ENCODE measurements around the gene ENC1.

The ENC1 gene

DNA sequence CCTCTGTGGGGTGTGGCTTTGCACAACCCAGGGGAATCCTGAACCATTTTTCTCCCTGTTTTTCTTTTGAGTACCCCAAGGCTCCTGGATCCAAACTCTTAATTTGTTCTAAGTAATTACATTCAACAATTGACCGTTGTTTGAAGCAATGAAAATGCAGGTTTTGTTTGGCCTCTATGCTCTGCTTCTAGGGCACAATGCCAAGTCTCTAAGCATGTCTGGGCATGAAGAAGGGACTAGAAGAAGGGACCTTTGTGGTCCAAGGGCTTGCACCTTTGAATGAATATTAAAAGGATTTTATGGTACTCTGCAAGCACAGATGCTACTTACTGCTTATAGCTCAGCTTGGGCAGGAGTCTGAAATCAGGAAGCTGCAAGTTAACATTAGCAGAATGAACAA, 6.6 kb upstream of the ENC1 start:
- no peak for TF ChIP-seq POLR2A (IDR thresholded peaks at IDR 0.05; ENCODE audit: low read depth, low read length)
- DNase-seq (ENCODE audit: insufficient read length, low spot score) = no peak
- no peak for FAIRE-seq

DNA sequence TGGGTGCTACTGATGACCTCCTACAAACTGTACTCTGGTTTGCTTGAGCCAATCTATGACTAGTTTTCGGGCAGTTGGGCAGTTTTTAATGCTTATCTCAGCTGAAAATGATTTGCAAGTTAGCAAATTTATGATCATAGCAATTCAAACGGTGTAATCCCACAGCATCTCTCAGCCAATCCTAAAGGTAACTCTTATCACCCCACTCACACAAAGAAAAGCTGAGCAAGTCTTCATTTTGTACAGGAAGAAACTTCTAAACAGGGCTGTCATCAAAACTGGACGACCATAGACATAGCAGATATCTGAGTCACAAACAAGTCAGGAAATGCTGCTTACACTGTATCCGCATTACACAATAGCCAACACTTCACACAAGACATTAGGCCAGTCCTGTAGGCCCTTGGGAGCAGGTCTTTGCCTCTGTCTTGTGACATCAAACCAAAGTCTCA, 2.6 kb upstream of the ENC1 start:
- peak; percentile 50 for DNase-seq (ENCODE audit: insufficient read length, low spot score)
- FAIRE-seq = peak; percentile 84
- no peak for TF ChIP-seq POLR2A (IDR thresholded peaks at IDR 0.05; ENCODE audit: low read depth, low read length)

DNA sequence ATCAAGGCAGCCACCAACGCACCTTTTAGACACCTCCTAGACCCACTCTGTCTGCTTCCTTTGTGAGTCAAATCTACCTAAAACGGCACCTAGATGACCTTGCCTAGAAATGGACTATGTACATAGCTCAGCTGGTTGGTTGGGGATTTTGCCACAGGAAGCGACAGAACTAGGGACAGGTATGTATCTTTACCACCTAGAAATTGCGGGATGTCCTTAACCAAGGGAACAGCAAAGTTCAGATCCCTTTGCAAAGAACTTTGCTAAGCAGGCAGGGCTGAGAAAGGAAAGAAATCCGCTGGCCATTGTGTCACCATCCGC, 2.0 kb upstream of the ENC1 start:
- DNase-seq (ENCODE audit: insufficient read length, low spot score) (no peak), FAIRE-seq (no peak)
- TF ChIP-seq POLR2A (IDR thresholded peaks at IDR 0.05; ENCODE audit: low read depth, low read length) = no peak

DNA sequence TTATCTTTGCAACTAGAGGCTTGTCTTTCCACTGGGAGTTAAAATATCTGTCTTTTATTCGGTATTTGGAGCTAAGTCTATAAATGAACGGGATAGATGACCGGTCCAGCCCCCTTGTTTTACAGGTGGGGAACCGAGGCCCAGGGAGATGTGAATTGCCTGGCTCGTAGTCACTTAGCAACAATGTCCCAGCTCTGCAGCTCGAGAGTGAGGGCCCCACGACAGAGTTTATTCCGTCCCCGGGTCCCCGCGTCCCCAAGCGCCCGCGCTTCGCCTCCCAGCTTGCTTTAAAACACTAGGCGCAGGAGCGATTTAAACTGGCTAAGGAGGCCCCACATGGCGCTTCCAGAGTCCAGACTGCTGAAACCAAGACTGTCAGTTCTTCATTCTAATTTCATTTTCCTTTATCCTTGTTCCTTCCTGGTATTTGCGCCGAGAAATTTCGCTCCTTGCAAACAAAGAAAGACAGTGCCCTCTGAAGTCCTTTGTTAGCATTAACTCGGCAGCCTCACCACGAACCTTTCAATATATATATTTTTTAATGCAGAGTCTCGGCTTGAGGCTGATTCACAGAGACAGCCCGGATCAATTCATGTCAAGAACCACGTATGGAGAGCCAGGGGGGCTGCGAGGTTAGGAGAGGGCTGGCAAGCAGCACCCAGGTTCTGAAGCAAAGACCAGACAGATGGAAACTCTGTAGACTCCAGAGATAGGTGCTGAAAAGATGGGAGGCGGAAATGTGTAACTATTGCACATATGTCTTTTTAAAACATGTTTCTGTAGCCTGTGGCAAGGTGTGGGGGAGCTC, 1.4 kb upstream of the ENC1 start:
- no peak for DNase-seq (ENCODE audit: insufficient read length, low spot score)
- TF ChIP-seq POLR2A (IDR thresholded peaks at IDR 0.05; ENCODE audit: low read depth, low read length) = no peak
- FAIRE-seq = no peak

DNA sequence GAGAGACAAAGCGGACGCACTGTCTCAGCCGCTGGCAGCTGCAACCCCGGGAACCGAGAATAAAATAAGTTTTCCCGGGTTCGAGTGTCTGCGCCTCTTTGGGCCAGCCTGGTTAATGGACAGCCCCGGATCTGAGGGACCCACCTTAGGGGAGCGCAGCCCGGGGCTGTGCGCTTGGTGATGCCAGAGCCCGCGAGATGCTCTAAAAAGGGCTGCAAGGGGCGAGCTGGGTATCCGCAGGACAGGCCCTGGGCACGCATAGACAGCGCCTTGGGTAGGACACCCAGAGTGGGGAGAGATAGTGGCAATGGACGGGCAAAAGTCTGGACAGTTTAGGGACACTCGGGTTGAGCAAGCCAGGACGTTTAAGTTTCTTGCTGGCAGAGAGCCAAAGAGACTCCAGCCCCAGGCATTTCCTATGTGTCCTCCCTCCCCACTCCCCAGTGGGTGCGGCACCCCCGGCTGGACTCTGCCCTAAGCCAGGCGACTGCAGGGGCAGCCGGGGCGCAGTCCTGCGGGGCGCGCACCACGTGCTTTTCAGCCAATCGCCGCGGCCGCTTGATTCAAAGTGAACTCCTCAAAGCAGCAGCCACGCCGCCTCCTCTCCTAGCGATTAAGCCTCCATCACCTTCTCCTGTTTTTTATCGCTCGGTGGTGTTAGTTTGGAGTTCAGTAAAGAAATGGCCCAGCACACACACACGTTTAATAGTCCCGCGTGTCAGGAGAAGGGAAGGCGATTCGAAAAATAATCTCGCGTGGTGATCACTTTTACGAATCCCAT, 616 bp upstream of the ENC1 start:
- peak; percentile 38; the same call in 1 of the 2 replicates for TF ChIP-seq POLR2A (IDR thresholded peaks at IDR 0.05; ENCODE audit: low read depth, low read length)
- peak; percentile 61 for DNase-seq (ENCODE audit: insufficient read length, low spot score)
- FAIRE-seq = no peak

DNA sequence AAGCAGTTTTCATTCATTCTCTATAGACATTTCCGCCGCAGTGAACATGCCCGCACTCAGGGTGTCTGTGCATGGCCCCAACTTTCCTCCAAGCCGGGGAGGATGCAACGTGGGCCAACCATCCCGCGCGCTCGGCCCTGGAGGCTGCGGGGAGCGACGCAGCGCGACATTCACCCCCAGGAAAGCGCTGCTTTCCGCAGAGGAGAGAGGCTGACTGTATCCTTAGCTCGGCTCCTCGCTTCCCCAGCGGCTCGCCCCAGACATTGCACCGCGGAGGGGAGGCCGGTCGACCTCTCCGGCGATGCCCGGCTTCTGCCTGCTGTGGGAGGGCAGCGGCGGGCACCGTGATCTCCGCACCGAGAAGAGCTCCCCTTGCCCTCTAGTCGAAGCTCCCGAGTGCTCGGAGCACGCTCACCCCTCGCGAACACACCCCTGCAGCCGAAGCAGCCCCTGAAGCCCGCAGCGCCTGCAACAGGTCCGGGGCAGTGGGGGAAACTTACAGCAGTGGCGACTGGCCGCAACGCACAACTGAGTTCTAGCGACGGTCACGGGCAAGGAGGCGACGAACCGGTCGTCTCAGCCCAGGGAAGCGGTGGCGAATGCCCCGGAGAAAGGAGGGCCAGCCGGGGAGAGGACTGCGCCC, 600 bp downstream of the ENC1 start:
- TF ChIP-seq POLR2A (IDR thresholded peaks at IDR 0.05; ENCODE audit: low read depth, low read length) = no peak
- DNase-seq (ENCODE audit: insufficient read length, low spot score) (no peak), FAIRE-seq (no peak)

DNA sequence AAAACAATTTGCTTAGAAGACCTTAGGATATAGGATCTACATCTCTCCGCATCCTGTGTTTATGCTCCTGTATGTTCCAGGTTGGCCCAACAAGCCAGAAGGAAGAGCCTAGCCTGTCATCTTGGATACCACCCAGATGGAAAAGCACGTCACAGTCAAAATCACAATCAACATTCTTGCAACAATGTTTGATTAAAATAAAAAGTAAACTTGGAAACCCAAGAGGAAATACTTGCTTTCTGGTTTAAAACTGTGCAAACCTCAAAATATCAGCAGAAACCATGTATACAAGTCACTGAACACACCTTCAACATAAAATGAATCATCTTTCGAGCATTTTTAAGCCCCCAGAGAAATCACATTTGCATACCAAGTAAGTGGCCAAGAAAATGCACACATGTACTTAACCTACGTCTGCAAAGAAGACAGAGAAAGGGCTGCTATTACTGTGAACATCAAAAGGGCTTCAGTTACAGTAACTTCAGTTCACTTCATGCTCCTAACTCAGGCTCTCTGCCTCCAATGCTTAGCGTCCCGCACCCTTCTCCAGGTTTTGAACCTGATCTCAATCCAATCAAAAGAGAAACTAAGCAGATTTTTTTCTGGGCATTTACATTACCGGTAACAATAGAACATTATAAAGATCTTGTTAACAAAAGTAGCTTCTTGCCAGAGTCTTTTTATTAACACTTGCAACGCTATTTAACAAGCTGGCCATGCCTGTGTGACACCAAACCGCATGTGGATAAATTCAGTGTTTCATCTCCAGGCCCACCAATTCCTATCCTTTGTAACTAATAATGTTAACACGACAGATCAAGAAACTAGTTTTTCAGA, 1.3 kb downstream of the ENC1 start:
- DNase-seq (ENCODE audit: insufficient read length, low spot score) (no peak), FAIRE-seq (no peak)
- no peak for TF ChIP-seq POLR2A (IDR thresholded peaks at IDR 0.05; ENCODE audit: low read depth, low read length)

DNA sequence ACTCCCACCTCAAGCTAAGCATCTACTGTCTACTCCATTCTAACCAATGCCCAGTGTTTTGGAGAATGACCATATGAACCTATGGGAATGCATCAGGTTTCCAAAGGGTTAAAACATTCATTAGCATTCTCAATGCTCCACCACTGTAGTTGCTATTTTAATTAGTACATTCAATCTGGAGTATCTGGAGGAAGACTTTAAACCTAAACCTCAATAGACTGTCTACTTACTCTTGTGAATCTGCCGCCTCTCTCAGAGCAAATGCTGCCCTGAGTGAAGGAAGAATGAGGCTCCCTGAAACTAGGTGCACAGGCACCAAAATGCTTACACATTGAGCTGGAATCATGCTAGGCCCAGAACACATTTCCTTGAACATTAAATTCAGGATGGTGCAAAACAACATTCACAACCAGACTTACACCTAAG, 2.0 kb downstream of the ENC1 start:
- DNase-seq (ENCODE audit: insufficient read length, low spot score) (no peak), FAIRE-seq (no peak)
- TF ChIP-seq POLR2A (IDR thresholded peaks at IDR 0.05; ENCODE audit: low read depth, low read length) = no peak

DNA sequence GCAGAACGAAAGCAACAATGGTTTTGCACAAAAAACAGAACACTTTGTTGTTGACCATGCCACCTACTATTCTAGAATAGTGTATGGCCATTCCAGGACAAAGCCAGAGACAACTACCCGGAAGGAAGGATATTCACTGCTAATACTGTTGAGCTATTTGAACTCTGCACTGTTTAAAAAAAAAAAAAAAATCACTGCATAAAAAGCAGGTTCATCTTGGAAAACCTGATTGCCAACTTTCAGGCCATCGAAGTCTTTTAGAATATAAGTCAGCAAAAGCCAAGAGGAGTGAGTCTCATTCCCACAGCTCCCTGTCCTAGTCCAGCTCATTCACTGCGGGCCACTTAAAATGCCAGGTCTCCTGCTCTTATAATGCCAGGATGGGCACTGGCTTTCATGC, 4.0 kb downstream of the ENC1 start:
- DNase-seq (ENCODE audit: insufficient read length, low spot score) (no peak), FAIRE-seq (no peak)
- TF ChIP-seq POLR2A (IDR thresholded peaks at IDR 0.05; ENCODE audit: low read depth, low read length) = no peak

DNA sequence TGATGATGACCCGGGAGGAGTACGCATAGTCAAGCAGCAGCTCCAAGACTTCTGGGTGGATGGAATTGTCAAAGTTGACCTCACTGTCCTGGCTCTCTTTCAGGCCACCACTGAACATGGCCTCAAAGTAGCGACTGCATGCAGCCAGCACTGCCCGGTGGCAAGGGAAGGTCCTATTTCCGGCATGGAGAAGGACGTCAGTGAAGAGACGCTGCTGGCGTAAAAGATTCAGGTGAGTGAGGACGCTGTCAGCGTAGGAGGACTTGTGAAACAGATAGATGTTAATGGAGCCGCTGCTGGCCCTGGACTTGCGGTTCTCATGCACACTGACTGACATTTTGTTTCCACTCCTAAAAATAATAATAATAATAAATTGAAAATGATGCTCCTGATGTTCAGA, 4.4 kb downstream of the ENC1 start:
- no peak for TF ChIP-seq POLR2A (IDR thresholded peaks at IDR 0.05; ENCODE audit: low read depth, low read length)
- no peak for FAIRE-seq
- no peak for DNase-seq (ENCODE audit: insufficient read length, low spot score)

DNA sequence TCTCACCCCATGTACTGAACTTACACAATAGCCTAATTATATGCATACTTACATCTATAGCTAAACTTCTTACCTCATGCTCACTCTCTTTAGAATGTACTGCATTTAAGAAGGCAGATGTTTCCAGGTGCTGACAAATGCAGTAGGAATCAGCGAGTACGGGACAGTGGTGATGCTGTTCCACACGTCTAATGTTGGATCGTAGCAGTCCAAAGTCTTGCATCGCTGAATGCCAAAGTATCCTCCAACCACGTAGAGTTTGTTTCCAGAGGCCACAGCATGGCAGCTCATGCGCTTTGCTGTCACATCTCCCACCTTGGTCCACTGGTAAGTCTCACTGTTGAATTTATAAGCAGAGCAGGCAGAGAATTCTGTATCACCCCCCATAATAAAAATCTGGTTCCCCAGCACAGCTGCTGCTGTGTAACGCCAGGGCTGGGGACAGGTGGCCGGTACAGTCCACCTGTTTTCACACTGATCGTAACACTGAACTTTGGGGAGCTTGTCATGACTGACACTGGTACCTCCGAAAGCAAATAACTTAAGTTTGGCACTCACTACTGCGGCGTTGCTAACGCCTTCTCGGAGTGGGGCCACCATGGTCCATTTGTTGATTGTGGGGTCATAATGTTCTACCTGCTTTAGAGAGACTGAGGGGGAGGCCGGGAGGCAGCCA, 5.8 kb downstream of the ENC1 start:
- DNase-seq (ENCODE audit: insufficient read length, low spot score) (no peak), FAIRE-seq (no peak)
- no peak for TF ChIP-seq POLR2A (IDR thresholded peaks at IDR 0.05; ENCODE audit: low read depth, low read length)

DNA sequence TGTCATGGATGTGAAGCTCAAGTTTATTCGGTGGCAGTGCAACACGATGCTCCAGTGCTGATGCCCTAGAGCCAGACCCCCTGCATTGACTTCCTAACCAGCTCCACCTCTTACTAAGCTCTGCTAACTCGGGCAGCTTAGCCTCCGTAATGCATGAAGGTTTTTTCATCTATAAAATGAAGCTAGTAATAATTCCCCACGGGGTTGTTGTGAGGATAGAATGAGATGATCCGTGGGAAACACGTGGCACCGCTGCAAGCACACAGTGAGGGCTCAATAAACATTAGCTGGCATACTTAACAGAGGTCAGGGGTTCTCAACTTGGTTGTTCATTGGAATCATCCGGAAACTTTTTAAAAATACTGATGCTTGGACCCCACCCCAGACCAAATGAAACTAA, 6.8 kb downstream of the ENC1 start:
- TF ChIP-seq POLR2A (IDR thresholded peaks at IDR 0.05; ENCODE audit: low read depth, low read length) = no peak
- no peak for FAIRE-seq

DNA sequence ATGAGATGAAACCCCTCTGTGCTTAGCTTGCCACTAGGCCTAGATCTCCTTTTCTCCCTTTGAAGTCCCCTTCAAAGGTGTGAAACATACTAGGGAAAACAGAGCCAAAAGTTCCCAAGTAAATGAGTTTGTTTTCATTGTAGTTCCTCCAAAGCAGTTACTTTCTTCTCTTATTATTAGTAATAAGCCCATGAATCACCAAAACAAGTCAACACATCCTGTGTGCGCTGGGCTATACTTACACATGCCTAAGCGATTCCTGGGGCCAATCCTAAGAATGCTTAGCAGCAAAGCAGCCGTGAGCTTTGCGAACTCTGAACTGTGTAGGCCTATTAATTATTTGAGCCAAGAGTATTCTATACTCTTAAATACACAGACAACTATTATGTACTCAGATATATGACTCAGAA, 7.6 kb downstream of the ENC1 start:
- TF ChIP-seq POLR2A (IDR thresholded peaks at IDR 0.05; ENCODE audit: low read depth, low read length) = no peak
- FAIRE-seq (no peak), DNase-seq (ENCODE audit: insufficient read length, low spot score) (no peak)

More for the DNA sequence above, 6.8 kb downstream of the ENC1 start:
- no peak for DNase-seq (ENCODE audit: insufficient read length, low spot score)

Measured in H54 (cell line).